ENCODE measurements around the gene CLEC20A.

CLEC20A gene

DNA sequence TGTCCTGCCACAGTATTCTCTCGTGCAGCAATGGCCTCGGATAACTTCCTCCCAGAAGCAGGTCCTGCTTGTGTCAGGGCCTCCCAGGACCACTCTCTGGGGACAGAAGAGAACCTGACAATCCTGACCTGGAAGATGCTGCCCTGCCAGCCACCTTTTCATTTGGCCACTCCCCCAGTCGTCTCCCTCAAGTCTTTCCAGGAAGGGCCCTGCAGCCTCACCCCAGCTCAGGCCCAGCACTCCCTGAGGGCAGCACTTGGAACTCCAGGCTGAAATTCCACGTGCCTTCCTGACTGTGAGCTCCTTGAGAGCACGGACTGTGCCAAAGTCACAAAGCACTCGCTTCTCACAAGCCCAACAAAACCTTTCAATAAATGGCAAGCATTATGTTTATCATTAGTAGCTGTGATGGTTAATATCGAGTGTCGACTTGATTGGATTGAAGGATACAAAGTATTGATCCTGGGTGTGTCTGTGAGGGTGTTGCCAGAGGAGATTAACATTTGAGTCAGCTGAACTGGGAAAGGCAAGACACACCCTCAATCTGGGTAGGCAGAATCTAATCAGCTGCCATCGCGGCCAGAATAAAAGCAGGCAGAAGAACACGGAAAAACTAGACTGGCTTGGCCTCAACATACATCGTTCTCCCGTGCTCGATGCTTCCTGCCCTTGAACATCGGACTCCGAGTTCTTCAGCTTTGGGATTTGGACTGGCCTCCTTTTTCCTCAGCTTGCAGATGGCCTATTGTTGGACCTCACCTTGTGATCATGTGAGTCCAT is 2.3 kb upstream of the CLEC20A start:
- DNase-seq: no peak

DNA sequence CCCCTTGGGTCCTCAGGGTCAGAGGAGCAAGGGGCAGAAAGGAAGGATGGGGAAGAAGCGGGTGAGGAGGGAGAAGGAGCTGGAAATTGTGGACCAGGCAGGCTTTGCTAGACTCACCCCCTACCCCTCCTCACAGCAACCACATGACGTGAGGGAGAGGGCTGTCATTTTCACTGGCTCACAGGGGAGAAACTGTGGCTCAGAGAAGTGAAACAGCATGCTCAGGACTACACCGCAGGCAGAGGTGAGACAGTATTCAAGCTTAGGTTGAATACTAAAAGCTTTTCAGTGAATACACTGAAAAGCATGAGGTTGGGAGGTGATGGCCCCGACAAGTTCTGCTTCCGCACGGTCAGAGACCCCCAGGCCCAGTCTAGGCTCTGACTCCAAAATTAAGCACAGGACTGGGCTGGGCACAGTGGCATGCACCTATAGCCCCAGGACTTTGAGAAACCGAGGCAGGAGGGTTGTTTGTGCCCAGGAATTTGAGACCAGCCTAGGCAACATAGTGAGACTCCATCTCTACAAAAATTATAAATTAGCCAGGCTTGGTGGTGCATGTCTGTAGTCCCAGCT is 1.2 kb upstream of the CLEC20A start:
- no peak for DNase-seq

DNA sequence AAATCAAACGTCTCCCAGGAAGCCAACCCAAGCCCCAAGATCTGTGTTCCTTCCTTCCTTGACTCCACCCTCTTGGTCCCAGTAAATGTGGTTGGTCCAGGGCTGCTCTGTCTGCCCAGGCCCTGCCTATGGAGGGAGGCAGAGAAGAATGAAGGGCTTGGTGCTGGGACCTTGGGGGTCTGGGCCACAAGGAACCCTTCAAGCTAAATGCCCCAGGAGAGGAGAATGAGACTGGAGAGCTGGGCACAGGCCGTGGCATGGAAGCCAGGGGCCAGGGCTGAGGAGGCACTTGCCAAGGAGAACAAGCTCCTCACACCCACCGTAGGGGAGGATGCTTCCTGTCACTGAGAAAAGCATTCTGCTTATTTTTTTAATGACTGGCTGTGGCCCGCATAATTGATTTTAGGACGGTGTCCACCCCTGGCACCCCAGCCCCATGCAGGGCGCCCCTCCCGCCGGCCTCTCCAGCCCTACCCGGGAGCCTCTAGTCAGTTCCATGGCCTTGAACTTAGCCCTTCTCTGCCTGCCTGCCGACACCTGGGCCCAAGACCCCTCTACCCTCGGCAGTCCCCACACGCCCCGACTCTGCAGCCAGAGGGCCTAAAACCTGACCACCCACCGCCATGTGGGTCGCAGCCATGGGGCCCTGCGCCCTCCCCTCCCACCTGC is 889 bp downstream of the CLEC20A start:
- no peak for DNase-seq

DNA sequence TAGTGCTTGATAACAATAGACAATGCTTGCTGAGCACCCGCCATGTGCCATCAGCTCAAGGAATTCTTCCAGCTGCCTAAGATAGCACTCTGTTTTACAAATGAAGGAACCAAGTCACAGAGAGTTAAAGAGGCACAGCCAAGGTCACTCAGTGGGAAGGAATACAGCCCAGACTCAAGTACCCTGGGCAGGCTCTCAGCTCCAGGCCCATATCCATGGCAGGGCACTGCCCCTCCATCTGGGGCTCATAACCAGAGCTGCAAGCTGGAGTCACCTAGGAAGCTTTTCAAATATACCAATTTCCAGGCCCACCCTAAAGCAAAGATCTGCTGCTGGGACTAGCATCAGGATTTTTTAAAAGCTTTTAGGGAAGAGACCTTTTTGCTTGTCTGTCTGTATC is 1.6 kb downstream of the CLEC20A start:
- DNase-seq: no peak

DNA sequence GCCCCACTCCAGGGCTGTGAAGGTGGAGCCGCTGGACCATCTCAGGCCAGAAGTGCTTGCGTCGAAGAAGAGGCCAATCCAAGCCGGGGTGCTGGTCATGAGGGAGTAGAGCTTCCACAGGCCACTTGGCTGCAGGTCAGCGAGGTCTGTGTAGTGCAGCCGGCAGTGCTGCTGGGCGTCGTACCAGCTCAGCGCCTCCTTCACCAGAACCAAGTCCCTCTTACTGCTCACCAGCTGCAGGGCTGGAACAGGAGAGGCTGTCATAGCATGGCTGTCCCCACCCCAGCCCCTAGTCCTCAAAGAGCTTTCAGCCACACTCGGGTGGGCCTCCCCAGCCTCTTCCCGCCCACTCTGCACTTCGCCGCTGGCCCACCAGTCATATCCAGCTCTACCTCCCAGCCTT is 2.2 kb downstream of the CLEC20A start:
- DNase-seq: no peak

DNA sequence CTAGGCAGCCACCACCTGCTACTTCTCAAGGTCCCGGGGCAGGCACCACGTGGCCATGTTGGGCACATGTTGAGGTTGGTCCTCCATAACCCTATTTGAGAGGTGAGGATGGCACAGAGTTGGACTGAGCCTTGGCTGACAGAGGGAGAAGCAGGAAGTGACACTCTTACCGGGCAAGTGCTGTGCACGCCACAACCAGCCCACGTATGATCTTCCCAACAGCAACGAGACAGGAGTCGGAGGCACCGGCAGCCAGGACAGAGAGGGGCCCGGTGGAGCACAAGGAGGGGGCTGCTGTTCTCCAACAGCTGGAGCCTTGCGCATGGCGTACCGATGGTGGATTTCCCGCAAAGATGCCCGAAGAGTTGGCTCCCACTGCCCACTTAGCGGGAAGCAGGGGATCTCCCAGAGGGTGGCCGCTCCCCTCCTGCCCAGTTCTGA is 3.4 kb downstream of the CLEC20A start:
- DNase-seq: no peak

DNA sequence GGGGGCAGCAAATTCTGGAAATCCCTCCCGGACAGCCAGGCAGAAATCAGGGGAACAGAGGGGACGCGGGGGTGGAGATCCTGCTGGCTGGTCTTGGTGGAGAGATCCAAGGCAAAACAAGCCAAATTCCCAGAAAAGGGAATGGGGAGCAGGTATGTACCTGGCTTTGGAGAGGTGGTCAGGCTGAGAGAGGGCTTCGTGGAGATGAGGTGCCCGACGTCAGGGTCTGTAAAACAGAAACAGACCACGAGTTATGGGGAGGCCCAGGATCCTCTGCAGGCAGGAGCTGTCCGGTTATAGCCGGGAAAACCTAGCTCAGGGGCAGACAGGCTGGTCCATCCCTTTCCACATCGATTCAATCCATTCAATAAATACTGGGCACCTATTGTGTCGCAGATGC is 4.4 kb downstream of the CLEC20A start:
- no peak for DNase-seq

DNA sequence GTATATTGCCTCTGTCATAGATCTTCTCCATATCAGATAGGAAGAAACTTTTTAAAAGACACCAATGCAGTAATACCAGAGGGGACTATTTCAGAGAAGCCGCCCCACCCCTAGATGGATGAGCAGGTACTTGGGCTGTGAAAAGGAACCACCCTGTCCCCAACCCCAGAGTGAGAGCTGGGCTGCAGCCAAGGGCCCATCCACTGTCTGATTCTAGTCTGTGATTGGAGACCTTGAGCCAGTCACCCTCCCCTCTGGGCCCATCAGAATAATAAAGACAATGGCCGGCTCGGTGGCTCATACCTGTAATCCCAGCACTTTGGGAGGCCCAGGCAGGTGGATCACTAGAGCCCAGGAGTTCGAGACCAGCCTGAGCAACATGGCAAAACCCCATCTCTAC is 5.0 kb downstream of the CLEC20A start:
- DNase-seq: no peak

DNA sequence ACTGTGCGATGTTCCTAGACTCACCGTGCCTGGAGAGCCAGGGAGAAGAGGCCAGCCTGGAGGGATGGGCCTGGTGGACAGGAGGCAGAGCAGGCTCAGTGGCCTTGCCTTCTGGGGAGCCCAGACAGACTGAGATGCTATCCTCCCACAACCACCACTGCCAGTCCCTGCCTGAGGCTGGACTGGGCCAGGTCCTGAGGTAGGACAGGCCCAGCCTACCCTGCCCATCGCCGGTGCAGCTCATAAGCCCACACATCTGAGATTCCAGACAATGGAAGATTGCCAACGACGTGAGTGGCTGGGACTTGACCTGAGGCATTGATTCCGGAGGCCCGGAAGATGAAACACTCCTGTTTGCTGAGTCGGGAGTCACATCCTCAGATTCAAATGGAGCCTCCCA is 5.8 kb downstream of the CLEC20A start:
- no peak for DNase-seq

DNA sequence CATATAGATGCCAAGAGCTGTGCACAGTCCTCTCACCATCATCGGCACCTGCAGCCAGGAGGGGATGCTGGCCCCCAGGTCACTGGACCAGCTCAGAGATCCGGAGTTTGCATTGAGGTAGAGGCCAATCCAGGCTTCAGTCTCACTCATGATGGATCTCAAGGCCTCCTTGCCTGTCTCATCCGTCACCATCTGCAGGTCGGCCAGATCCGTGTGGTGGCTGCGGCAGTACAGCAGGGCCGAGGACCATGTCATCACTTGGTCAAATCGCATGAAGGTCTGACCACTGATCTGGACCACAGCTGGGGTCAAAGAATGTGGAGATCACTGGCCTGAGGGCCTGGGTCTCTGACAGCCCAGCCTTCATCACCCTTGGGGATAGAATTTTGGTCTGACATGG is 6.6 kb downstream of the CLEC20A start:
- no peak for DNase-seq

DNA sequence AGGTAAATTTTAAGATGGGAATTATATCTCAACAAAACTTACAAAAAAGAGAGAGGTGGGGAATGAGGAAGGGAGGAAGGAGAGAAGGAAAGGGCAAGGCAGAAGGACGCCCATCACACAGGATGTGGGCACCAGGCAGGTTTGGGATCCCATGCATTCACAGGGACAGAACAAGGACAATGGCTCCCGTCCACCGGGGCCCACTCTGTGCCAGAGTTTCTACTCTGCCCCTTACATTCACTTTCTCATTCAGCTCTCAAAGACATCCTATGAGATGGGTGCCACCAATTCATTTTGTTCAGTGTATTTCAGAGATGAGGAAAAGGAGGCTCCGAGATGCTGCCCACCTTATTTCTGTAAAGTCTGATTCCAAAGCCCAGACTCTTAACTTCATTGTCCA is 7.4 kb downstream of the CLEC20A start:
- DNase-seq: no peak

DNA sequence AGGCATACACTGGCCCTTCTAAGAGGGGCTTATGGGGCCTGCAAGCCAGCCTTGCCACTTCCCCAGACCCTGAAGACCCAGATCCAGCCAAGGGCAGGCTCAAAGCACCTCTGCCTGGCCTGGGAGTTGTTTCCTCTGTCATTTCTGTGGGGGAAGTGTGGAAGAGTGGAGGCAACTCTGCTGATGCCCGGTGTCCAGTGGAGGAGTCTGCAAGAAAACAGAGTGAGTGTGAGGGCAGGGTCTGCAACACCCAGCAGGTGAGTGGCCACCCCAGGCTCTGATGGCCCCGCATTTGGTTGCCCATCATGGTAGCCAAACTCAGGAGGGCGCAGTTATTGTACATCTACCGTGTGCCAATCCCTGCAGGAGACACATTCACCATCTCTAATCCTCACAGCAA is 8.4 kb downstream of the CLEC20A start:
- no peak for DNase-seq

DNA sequence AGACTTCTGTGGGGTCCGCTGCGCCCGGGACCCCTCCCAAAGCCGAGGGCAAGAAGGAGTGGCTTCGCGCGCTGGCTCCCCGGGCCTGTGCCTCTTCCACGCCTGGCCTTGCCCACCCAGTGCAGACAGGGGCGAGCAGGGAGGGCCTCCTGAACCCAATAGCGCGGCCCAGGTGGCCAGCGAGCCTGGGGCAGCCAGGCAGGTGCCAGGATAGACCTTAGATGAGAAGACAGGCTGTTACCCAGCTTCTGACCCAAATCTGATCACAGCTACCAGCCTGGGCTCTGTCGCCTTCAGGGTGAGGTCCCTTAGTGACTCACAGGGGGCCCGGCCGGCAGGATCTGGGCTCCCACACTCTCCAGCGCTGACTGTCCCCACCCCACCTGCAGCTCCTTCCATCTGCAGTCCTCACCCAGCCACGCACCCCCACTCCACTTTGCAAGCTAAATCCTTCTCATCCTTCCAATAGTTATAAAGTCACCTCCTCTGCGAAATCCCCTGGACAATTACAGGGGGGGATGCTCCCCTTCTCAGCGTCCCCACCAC is 9.6 kb downstream of the CLEC20A start:
- no peak for DNase-seq

DNA sequence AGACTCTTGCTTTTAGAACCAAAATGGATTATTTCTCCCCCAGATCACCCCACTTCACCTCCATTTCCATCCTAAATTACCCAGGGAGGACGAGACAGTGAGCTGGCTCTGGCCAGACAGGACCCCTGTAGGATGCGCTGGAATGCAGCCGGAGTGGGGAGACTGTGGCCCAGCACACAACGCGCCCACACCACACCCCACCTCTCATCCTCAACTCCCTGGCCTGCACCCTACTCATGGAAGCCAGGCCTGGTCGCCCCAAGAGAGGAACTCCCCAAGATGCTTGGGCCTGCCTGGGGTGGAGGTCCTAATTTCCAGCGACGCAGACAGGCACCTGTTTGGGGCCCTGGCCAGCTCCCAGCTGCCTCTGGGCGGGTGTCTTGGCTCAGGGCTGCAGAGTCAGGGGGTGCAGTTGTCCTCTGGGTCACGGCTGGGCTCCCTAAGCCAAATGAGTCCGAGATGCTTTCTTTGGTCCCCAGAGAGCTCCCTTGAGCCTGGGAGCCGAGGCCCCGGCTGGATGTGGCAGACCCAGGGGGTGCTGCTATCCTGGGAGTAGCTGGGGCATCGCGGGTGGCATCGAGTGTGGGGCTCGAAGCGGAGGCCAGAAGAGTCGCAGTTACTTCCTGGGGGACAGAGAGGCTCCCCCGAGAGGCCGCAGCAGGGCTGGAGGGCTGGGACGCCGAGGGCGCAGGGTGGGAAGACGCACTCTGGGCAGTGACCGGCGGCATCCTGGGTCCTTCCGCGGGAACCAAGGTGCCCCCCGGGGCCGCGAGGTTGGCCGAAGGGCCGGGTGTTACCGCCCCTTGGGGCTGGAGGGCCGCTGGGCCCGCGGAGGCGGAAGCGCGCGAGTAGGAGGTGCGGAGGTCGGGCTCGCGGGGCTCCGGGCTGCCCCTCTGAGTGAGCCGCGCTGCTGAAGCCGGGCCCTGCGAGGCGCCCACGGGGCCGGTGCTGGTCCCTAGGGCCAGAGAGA is 10.4 kb downstream of the CLEC20A start:
- no peak for DNase-seq

DNA sequence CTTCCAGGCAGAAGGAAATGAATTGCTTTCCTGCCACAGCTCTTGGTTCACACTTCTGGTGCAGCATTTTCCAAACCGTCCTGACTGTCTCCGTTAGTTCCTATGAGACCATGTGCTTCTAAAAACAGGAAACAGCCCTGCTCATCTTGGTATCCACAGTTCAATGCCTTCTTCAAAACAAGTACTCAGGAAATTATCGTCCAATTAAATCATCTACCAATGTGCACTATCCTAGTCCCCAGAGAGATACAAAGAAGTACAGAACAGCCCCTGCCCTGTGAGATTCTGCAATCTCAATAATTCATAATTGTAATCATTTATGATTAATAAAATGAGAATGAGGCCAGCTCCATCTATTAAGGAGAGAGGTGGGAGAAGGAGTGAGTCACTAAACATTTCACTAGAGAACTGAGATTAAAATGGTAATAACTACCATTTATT is 11.2 kb downstream of the CLEC20A start:
- DNase-seq: no peak

DNA sequence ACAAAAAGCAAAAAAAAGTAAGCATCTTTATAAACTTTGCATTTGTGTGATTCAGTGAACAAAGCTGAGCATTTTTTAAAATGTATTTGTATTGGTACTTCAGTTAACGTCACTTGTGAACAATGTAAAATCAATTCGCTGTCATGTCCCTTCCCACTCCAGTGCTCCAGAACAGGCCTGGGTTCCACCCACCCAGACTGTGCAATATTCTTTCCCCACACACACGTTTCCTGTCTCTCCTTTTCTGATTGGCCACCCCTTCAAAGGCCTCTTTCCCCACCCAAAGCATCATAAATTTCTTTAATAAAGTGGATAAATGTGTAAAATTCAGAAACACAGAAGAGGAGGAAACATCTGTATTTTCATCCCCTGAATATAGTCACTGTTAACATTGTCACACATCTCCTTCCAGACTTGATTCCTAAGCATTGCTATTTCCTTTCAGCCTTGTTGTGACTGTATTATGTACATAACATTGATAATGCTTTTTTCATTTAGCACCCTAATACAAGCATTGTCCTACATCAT is 12.0 kb downstream of the CLEC20A start:
- no peak for DNase-seq

DNA sequence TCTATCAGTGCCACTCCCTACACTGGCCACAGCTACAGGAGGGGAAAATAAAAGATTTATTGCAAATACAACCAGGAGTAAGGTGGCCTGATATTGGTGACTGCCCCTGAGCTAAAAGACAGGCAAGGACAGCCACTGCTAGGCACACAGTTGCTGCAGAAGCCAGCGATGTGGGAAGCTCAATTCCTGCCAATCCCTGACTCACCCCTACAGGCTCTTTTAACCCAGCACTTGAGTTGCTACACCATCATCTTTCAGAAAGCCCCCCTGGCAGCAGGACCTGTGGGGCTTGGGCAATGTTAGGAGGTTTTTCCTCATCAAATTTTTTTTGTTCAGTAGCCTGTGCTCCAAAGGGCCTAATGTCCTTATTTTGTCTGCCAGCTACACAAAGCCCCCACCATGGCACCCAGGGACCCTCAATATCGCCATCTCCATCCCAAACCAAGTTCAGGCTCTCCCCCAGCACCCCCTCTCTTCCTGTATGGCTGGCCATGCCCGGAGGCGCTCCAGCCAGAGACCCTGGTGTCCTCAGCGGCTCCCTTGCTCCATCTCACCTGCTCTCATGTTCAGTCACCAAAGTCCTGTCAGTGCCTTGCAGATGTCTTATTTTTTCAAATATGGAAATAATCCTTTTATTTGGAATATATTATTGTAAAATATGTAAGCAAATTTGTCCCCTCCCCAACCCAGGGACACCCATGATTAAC is 13.4 kb downstream of the CLEC20A start:
- no peak for DNase-seq

DNA sequence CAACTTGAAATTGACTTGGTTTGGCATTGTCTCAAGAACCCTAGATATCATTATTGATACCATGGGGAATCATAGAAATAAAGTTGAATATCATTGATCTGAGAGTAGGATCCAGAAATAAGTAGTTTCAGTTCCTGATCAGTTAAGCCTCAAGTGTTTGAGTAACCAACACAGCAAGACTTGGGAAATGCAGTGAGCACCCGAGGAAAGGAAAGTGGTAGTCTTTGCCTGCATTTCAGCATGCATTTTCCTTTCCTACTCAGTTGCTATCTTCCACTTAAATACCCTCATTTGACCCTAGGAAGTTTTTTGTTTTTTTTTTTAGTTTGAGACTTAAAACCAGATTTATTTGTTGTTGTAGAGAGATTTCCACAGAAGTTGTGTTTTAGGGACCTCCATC is 18.9 kb downstream of the CLEC20A start:
- DNase-seq: no peak

DNA sequence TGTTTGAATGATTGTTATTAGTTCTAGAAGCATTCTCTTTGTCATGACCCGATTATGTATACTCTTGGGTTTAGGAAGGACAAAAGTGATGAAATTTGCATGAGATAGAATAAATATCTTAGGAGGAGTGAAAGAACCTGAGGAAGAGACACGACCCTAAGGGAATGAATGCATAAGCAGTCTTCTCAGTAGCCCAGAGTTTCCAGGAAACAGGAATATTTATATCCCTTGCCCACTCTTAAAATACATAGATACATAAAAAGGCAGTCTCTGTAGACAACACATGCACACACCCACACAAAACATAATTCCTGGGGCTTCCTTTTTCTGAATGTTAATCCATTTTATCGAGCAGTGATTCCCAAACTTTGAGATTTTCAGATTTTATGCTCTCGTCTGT is 19.4 kb downstream of the CLEC20A start:
- DNase-seq: no peak

DNA sequence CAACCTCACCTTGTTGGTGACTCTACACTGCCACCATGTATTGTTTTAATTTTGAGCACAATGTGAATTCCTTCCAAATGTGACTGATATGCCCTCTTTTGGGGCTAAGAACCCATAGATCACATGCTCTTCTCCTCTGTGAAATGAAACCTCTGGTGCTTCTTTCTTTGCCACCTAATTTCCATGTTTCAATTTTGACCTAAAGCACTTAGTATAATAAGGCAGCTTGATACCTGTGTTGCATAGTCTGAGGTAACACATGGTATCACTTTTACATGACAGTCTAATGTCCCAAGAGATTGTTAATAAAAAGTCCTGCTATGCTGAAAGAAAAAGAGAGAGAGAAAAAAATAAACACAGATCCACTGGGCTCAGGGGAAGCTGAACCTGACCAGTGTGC is 24.2 kb downstream of the CLEC20A start:
- DNase-seq: no peak

DNA sequence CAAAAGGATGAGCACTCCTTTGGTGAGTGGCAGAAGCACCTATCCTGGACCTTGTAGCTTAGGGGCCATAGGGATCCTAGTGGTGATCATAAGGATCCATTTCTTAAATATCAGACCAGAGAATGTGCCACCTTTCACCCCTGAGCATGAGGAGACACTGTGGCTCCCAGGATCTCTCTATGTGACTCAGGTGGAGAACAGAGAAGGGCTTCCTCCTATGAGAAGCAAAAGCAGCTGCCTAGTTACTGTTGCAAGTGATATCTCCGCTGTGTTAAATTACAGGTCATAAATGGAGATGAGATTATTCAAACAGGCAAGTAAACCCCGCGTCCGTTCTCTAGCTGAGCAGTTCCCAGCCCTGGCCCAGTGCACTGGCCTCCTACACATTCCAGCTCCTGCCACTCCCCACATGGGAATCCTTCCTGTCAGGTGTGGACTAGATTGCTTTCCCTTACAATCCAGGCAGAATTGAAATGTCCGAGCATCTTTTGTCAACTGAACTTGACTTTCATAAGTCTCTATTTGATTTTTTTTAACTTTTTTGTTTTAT is 26.3 kb downstream of the CLEC20A start:
- no peak for DNase-seq

DNA sequence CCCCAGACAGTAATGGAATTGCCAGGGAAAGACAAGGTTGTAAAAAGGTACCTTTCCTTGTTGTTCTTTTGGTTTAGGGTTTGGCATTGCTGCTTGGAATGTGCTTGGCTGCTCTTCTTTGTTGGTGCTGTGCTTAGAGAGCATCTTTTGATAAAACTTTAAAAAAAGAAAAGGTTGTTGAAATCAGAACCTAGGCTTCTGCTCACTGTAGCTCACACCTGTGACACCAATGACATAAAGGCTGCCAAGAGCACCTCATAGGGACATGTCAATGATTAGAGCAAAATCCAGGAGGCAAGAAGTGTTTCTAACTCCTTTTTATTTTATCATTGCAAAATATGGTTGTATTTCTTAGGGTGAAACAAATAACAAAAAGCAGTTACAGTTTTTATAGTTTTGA is 28.9 kb downstream of the CLEC20A start:
- no peak for DNase-seq

Measured in AML-193 (cell line).